Central memory CD8-positive, alpha-beta T cell (primary cell): ENCODE measurements around the gene NKD2.

Source experiments
- ATAC-seq: fragments of 150-1000 bp; cut with Tn5 transposase; replicated peaks from 2 replicates; pipeline ENCODE4 v1.10.0; 2022; ENCODE audit warnings: mild to moderate bottlenecking, moderate FRiP score, moderate number of reproducible peaks; ENCODE audit not compliant: poor library complexity, severe bottlenecking; ENCODE audit errors: extremely low read depth
- DNase-seq, 2 donors: peaks; one replicate each; pipeline ENCODE4 v3.0.0; 2021; ENCODE audit warnings: low spot score in 2 of 2
- H3K27ac Mint-ChIP-seq: one replicate; pipeline ENCODE4 v1.8.0; 2022; ENCODE audit warnings: low read depth, mild to moderate bottlenecking, moderate library complexity, mixed read lengths
- H3K27me3 Mint-ChIP-seq: one replicate; pipeline ENCODE4 v1.8.0; 2022; ENCODE audit warnings: mixed read lengths
- H3K36me3 Mint-ChIP-seq: one replicate; pipeline ENCODE4 v1.8.0; 2022; ENCODE audit warnings: mild to moderate bottlenecking, moderate library complexity, mixed read lengths; ENCODE audit not compliant: insufficient read depth
- H3K4me1 Mint-ChIP-seq: one replicate; pipeline ENCODE4 v1.8.0; 2022; ENCODE audit warnings: mixed read lengths
- H3K4me3 Mint-ChIP-seq: one replicate; pipeline ENCODE4 v1.8.0; 2022; ENCODE audit warnings: mild to moderate bottlenecking, moderate library complexity, mixed read lengths
- H3K9me3 Mint-ChIP-seq: one replicate; pipeline ENCODE4 v1.8.0; 2022; ENCODE audit warnings: mixed read lengths

The NKD2 gene

DNA sequence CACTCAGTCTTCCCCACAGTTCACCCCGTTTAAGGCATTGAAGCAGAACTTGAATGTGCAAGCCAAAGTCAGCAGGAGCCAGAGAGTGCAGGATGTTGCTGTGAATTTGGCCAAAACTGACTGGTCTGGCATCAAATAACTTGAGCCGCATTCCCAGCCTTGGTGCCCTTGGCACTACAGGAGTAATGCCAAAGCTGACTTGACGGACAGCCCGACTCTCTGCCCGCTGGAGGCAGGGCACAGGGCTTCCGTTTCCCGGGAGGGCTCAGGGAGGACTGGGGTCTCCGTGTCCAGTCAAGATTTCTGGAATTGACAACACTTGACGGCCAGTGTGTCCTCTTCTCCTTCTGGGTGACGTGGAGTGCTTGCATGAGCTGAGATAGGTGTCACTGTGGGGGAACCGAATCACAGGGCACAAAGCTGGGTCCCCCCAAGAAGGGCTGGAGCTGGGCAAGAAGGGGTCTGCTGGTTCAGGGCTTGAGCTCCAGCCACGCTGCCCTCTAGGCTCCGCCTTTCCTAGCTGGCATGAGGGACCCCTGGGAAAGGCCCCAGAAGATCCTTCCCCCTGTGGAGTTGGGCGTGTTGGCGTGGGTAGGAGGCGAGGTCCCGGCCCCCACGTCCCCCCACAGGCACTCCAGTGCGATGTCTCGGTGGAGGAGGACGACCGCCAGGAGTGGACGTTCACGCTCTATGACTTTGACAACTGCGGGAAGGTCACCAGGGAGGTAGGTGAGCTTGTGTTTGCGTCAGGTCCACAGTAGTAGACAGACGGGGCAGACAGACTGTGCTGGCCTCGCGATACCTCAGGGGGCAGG lies 25.2 kb downstream of the NKD2 start:
- ATAC-seq = no peak
- Mint-ChIP-seq H3K9me3 (no peaks in the 10 kb centered on the region), H3K27me3 (peaks cover 25% of the 10 kb centered on the region), H3K27ac (no peak overlapping the region), H3K4me3 (no peak overlapping the region), H3K36me3 (peaks cover under 1% of the 10 kb centered on the region), H3K4me1 (no peaks in the 10 kb centered on the region)
- no peak for DNase-seq

DNA sequence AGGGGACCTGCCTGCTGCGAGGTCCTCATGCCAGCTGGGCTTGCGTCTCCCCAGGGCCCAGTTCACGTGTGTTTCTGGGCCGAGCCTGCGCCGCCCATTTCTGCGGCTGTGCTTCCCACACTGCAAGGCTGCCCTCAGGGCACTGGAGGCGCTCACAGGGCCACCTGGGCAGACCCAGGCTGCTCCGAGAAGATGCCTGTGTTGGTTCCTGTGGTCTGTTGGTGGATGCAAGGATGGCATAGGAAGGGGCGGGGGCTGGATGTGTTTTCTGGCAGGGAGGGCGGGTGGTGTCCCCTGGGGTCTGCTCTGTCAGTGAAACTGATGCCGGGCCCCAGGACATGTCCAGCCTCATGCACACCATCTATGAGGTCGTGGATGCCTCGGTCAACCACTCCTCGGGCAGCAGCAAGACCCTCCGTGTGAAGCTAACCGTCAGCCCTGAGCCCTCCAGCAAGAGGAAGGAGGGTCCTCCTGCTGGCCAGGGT lies 25.9 kb downstream of the NKD2 start:
- no peaks in the 10 kb centered on the region for H3K4me1 Mint-ChIP-seq
- no peak overlapping the region for H3K4me3 Mint-ChIP-seq
- H3K27me3 Mint-ChIP-seq = peaks cover 19% of the 10 kb centered on the region
- ATAC-seq (no peak), DNase-seq (no peak)
- no peak overlapping the region for H3K27ac Mint-ChIP-seq
- no peaks in the 10 kb centered on the region for H3K36me3 Mint-ChIP-seq
- no peaks in the 10 kb centered on the region for H3K9me3 Mint-ChIP-seq

DNA sequence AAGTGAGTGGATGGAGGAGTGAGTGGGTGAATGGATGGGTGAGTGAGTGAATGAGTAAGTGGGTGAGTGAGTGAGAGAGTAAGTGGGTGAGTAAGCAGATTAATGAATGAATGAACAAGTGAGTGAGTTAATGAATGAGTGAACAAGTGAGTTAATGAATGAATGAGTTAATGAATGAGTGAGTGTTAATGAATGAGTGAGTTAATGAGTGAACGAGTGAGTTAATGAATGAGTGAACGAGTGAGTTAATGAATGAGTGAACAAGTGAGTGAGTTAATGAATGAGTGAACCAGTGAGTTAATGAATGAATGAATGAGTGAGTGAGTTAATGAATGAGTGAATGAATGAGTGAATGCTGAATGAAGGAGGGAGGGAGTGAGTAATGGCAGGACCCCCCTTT lies 26.4 kb downstream of the NKD2 start:
- no peak overlapping the region for H3K4me3 Mint-ChIP-seq
- DNase-seq = no peak
- no peak overlapping the region for H3K27ac Mint-ChIP-seq
- H3K9me3 Mint-ChIP-seq = no peaks in the 10 kb centered on the region
- no peaks in the 10 kb centered on the region for H3K36me3 Mint-ChIP-seq
- ATAC-seq = no peak
- no peaks in the 10 kb centered on the region for H3K4me1 Mint-ChIP-seq
- H3K27me3 Mint-ChIP-seq = peaks cover 17% of the 10 kb centered on the region

DNA sequence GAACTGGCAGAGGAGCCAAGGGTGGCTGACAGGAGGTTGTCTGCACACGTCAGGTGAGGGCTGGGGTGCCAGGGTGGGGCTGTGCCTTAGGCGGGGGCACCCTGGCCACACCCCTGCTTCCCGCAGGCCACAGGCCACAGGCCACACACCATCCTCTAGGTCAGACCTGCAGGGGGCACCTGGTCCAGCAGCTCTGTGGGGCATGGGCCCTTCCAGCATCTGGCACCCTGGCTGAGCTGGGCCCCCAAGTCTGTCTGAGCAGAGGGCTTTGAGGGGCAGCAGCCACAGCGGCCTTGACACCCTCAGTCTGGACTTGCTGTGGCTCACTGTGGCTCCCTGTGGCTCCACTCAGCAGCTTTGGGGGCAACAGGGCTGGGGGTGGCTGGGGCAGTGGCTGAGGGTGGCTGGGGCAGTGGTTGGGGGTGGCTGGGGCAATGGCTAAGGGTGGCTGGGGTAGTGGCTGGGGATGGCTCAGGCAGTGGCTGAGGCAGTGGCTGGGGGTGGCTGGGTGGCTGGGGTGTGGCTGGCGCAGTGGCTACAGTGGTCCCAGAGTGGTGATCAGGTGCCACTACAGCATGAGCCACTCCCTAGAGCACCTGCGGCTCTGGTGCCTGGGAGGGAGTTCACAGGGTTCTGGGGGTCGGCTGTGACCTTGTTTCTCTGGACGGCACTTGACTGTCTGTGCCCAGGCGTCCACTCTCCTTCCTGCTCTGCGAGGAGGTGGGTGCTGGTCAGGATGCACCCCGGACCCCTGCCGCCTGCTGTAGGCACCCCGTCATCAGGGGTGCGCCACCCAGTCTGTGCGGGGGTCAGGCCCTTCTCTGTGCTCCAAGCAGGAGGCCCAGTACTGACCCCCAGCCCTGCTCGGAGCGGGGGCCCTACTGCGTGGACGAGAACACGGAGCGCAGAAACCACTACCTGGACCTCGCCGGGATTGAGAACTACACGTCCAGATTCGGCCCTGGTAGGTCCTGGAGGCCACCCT lies 27.1 kb downstream of the NKD2 start:
- no peak overlapping the region for H3K4me3 Mint-ChIP-seq
- DNase-seq (no peak), ATAC-seq (no peak)
- no peaks in the 10 kb centered on the region for H3K4me1 Mint-ChIP-seq
- no peaks in the 10 kb centered on the region for H3K36me3 Mint-ChIP-seq
- peaks cover 17% of the 10 kb centered on the region for H3K27me3 Mint-ChIP-seq
- H3K27ac Mint-ChIP-seq = no peak overlapping the region
- H3K9me3 Mint-ChIP-seq = no peaks in the 10 kb centered on the region

DNA sequence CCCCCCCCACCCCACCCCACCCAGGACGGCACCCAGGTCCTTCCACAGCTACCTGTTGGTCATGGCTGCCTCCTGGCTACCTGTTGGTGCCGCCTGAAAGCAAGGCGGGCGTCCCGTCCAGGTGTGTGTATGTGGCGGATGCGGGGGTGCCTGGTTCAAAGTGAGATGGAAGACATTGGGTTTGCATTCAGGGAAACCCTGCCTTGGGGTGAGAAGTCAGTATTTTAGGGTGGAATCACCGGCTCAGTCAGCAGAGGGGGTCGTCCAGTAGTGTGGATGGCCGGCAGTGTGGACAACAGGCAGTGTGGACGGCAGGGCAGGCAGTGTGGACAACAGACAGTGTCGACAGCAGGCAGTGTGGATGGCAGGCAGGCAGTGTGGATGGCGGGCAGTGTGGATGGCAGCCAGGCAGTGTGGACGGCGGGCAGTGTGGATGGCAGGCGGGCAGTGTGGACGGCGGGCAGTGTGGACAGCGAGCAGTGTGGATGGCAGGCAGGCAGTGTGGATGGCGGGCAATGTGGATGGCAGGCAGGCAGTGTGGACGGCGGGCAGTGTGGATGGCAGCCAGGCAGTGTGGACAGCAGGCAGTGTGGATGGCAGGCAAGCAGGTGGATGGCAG lies 28.0 kb downstream of the NKD2 start:
- ATAC-seq = no peak
- Mint-ChIP-seq H3K4me3 (no peak overlapping the region), H3K9me3 (peaks cover 3% of the 10 kb centered on the region), H3K27me3 (peaks cover 16% of the 10 kb centered on the region), H3K36me3 (no peaks in the 10 kb centered on the region), H3K27ac (no peak overlapping the region), H3K4me1 (no peaks in the 10 kb centered on the region)
- DNase-seq = no peak

DNA sequence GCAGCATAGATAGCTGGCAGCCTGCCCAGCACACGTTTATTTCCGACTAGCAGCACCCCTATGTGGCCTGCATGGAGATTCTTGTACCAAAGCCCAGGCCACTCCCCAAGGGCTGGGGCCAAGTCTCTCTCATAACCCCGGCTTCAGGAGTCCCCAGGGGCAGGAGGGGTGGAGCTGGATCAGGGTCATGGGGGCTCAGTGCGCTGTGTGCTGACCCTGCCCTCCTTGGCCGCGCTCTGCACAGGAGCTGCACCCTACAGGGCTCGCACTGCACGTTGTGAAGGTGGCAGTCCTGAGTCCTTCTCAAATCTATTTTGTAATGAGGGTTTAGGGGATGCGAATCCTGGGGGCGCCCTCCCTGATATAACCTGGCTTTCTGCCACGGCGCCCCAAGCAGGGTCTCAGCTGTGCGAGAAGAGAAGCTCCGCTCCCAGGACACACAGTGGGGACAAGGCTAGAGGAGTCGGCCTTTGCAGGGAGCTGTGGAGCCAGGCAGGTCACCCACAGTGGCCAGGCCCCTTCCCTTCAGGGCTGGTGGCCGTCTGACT lies 28.6 kb downstream of the NKD2 start:
- DNase-seq (no peak), ATAC-seq (no peak)
- no peak overlapping the region for H3K4me3 Mint-ChIP-seq
- no peaks in the 10 kb centered on the region for H3K36me3 Mint-ChIP-seq
- H3K27me3 Mint-ChIP-seq = peaks cover 11% of the 10 kb centered on the region
- peaks cover 9% of the 10 kb centered on the region for H3K9me3 Mint-ChIP-seq
- H3K27ac Mint-ChIP-seq = no peak overlapping the region
- no peaks in the 10 kb centered on the region for H3K4me1 Mint-ChIP-seq

DNA sequence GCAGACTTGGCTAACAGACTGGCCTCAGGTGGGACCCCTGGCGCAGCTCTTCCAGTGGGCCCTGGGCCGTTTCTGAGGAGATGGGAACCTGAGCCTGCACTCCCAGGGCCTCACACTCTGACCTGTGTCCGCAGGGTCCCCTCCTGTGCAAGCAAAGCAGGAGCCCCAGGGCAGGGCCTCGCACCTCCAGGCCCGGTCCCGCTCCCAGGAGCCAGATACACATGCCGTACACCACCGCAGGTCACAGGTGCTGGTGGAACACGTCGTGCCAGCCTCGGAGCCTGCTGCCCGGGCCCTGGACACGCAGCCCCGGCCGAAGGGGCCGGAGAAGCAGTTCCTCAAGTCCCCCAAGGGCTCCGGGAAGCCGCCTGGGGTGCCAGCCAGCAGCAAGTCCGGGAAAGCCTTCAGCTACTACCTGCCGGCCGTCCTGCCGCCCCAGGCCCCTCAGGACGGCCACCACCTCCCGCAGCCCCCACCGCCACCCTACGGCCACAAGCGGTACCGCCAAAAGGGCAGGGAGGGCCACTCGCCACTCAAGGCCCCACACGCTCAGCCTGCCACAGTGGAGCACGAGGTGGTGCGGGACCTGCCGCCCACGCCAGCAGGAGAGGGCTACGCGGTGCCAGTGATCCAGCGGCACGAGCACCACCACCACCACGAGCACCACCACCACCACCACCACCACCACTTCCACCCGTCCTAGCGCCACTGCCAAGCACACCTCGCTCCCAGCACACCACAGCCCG lies 29.2 kb downstream of the NKD2 start:
- Mint-ChIP-seq H3K27me3 (peaks cover 7% of the 10 kb centered on the region), H3K36me3 (peaks cover 1% of the 10 kb centered on the region), H3K4me3 (no peak overlapping the region), H3K9me3 (peaks cover 15% of the 10 kb centered on the region), H3K4me1 (no peaks in the 10 kb centered on the region), H3K27ac (no peak overlapping the region)
- DNase-seq (no peak), ATAC-seq (no peak)

DNA sequence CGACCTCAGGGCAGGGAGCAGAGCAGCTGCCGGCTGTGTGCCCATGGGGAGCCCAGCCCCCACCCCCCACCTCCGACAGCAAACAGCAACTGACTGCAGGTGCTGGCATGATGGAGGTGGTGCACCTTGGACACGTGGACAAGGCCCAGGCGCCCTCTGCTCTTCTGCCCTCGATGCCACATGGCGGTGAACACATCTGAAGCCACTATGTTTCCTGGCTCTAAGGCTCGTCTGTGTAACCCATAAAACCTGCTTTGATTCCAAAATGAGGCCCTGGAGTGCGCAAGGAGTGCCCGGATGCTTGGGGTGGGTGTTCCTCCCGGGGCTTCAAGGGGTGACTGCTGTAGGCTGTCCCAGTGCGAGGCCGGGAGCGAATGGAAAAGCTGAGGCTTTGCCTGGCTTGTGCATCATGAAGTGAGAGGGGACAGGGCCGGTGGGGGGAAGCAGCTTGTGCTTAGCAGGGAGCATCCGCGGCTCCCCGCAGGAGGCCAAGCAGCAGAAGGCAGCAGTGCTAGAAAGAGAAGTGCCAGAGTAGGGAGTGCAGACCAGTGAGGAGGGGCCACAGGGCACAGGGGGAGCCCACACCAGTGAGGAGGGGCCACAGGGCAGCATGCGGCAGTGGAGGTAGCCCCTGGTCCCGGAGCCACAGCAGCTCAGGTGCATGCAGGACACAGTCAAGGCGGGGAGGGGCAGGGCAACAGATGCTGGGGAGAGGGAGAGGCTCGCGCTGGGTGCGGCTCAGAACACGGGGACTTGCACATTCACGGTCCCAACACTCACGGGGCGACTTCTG lies 30.0 kb downstream of the NKD2 start:
- ATAC-seq = no peak
- H3K27me3 Mint-ChIP-seq = peaks cover 6% of the 10 kb centered on the region

DNA sequence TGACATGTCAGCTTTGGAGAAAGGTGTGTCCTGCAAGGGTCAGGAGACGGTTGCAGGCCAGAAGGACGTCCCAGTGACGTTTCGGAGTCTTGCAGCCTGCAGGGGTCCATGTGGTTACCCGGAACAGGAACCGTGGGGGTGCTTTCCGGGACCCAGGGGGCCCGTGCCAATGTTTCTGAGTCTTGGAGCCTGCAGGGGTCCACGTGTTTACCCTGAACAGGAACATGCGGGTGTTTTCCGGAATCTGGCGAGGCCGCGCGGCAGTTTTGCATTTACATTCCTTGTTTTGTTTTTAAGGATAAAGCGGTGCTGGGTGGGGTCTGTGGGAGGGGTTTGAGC lies 30.6 kb downstream of the NKD2 start:
- H3K4me3 Mint-ChIP-seq = no peak overlapping the region
- peaks cover 5% of the 10 kb centered on the region for H3K36me3 Mint-ChIP-seq
- peaks cover 29% of the 10 kb centered on the region for H3K9me3 Mint-ChIP-seq
- no peak for DNase-seq
- H3K27ac Mint-ChIP-seq = no peak overlapping the region
- H3K27me3 Mint-ChIP-seq = peaks cover under 1% of the 10 kb centered on the region
- H3K4me1 Mint-ChIP-seq = peaks cover 5% of the 10 kb centered on the region
- no peak for ATAC-seq

More for the DNA sequence above, 30.0 kb downstream of the NKD2 start:
- no peak for DNase-seq
- Mint-ChIP-seq H3K4me1 (no peaks in the 10 kb centered on the region), H3K36me3 (peaks cover 3% of the 10 kb centered on the region), H3K9me3 (peaks cover 23% of the 10 kb centered on the region), H3K27ac (no peak overlapping the region), H3K4me3 (no peak overlapping the region)

DNA sequence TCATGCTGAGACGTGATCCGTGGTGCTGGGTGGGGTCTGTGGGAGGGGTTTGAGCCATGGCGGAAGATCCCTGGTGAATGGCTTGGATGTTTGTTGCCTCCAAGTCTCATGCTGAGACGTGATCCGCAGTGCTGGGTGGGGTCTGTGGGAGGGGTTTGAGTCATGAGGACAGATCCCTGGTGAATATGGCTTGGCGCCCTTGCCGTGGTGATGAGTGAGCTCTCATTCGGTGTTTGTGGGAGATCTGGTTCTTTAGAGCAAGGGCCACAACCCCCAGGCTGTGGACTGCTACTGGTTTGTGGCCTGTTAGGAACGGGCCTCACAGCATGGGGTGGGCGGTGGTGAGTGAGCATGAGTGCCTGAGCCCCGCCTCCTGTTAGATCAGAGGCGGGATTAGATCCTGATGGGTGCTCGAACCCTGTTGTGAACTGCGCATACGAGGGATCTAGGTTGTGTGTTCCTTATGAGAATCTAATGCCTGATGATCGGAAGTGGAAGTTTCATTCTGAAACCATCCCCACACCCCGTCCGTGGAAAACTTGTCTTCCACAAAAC lies 31.2 kb downstream of the NKD2 start:
- Mint-ChIP-seq H3K9me3 (peaks cover 35% of the 10 kb centered on the region), H3K27me3 (no peaks in the 10 kb centered on the region), H3K36me3 (peaks cover 5% of the 10 kb centered on the region), H3K27ac (no peak overlapping the region), H3K4me3 (no peak overlapping the region), H3K4me1 (peaks cover 8% of the 10 kb centered on the region)
- no peak for ATAC-seq
- no peak for DNase-seq

DNA sequence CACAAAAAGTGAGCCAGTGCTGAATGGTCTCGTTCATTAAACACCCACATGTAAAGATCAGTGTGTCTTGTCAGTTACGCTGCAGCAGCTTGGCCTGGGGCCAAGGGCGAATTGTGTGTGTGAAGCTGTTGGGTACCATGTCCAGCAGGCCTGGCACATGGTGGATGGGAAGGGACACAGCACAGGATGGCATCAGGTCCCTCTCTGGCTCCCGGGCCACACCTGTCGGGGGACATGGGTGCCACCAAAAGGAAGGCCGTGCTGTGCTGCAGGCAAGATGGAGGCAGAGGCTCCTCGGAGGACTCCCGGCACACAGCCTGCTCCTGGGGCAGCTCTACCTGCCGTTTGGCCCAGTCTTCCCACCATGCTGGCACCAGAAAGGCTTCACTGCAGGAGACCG lies 32.0 kb downstream of the NKD2 start:
- no peak for ATAC-seq
- no peaks in the 10 kb centered on the region for H3K27me3 Mint-ChIP-seq
- H3K36me3 Mint-ChIP-seq = peaks cover 6% of the 10 kb centered on the region
- H3K4me1 Mint-ChIP-seq = peaks cover 16% of the 10 kb centered on the region
- no peak overlapping the region for H3K27ac Mint-ChIP-seq
- H3K4me3 Mint-ChIP-seq = no peak overlapping the region
- H3K9me3 Mint-ChIP-seq = peaks cover 42% of the 10 kb centered on the region
- no peak for DNase-seq
